NCI-H146 (cell line): ENCODE data around the gene GTF3C5.
A peak's percentile ranks its signal among the peaks of the same experiment; 100 is the strongest.
"Not testable (repeated sequence)": the region's sequence is repeated elsewhere in the genome, so short reads cannot be mapped to it uniquely, and the experiment has no call there.

Experiments used
- DNase-seq: peaks from one replicate; lab custom pipeline; 2025; lab: John Stamatoyannopoulos, UW

The GTF3C5 gene

GRCh38 chr9:133055788-133056420 lies 25.1 kb downstream of the GTF3C5 start:
- no peak for DNase-seq

GRCh38 chr9:133056533-133056932 lies 25.7 kb downstream of the GTF3C5 start:
- no peak for DNase-seq

DNA sequence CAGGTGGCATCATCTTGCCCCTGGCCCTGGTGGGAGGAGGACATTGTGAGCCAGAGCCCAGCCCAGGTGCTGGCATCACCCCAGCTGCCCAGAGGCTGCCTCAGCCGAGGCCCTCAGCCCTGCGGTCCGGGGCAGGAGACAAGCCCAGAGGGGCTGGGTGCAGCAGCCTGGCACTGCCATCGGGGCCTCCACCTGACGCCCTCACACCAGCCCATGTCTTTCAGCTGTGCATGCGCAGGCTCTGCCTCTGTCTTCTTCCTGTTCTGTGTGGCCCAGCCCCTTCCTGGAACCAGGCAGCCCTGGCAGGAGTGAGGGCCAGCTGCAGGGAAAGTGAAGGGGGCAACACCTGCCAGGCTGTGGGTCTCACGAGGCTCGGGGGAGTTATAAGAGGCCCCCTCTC lies 26.2 kb downstream of the GTF3C5 start:
- no peak for DNase-seq

GRCh38 chr9:133057553-133057952 lies 26.8 kb downstream of the GTF3C5 start:
- DNase-seq, result no peak

GRCh38 chr9:133058071-133058470 lies 27.3 kb downstream of the GTF3C5 start:
- DNase-seq, result no peak

GRCh38 chr9:133058550-133059320 lies 27.9 kb downstream of the GTF3C5 start:
- no peak for DNase-seq

GRCh38 chr9:133059623-133060022 lies 28.8 kb downstream of the GTF3C5 start:
- DNase-seq, result no peak

DNA sequence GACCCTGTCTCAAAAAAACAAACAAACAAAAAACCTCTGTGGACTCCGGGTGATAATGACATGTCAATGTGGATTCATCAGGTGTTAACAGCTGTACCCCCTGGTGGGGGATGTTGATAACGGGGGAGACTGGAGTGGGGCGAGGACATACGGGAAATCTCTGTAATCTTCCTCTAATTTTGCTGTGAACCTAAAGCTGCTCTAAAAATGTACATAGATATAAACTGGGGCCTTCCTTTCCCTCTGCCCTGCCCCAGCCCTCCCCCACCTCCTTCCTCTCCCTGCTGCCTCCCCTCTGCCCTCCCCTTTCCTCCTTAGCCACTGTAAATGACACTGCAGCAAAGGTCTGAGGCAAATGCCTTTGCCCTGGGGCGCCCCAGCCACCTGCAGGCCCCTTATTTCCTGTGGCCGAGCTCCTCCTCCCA lies 29.6 kb downstream of the GTF3C5 start:
- peak; percentile 62 for DNase-seq

DNA sequence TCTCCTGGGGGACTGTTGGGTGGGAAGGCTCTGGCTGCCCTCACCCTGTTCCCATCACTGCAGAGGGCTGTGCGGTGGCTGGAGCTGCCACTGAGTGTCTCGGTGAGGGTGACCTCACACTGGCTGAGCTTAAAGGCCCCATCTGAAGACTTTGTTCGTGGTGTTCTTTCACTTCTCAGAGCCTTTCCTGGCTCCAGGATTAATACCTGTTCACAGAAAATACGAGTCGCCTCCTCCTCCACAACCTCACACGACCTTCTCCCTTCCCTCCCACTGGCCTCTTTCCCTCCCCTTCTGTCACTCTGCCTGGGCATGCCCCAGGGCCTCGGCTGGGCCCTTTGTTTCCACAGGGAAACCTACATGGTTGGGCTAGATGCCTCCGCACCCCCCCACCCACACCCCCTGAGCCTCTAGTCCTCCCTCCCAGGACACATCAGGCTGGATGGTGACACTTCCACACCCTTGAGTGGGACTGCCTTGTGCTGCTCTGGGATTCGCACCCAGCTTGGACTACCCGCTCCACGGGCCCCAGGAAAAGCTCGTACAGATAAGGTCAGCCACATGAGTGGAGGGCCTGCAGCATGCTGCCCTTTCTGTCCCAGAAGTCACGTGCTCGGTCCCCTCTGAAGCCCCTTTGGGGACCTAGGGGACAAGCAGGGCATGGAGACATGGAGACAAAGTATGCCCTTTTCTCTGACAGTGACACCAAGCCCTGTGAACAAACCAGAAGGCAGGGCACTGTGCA lies 30.4 kb downstream of the GTF3C5 start:
- peak; percentile 21 for DNase-seq

DNA sequence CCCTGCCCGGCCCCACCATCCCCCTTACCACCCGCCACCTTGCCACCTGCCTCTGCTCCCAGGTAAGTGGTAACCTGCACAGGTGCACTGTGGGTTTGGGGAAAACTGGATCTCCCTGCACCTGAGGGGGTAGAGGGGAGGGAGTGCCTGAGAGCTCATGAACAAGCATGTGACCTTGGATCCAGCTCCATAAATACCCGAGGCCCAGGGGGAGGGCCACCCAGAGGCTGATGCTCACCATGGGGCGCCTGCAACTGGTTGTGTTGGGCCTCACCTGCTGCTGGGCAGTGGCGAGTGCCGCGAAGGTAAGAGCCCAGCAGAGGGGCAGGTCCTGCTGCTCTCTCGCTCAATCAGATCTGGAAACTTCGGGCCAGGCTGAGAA lies 31.0 kb downstream of the GTF3C5 start, which contains the start of gene CEL:
TSS of gene CEL (plus strand) at position 218 of the 382 bp plus-strand sequence. CDS start at position 240, 22 bp downstream.
- DNase-seq, result peak; percentile 73

DNA sequence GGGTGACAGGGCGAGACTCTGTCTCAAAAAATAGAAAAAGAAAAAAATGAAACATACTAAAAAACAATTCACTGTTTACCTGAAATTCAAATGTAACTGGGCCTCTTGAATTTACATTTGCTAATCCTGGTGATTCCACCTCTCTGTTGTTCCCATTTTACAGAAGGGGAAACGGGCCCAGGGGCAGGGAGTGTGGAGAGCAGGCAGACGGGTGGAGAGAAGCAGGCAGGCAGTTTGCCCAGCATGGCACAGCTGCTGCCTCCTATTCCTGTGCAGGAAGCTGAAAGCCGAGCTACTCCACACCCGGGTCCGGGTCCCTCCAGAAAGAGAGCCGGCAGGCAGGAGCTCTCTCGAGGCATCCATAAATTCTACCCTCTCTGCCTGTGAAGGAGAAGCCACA lies 31.8 kb downstream of the GTF3C5 start:
- DNase-seq, result not testable (repeated sequence)

- DNase-seq, result no peak
Observed at GRCh38 chr9:133063159-133063499, 32.3 kb downstream of the GTF3C5 start.

GRCh38 chr9:133063500-133064231 lies 32.9 kb downstream of the GTF3C5 start:
- no peak for DNase-seq

GRCh38 chr9:133064241-133065069 lies 33.7 kb downstream of the GTF3C5 start:
- DNase-seq, result no peak

DNA sequence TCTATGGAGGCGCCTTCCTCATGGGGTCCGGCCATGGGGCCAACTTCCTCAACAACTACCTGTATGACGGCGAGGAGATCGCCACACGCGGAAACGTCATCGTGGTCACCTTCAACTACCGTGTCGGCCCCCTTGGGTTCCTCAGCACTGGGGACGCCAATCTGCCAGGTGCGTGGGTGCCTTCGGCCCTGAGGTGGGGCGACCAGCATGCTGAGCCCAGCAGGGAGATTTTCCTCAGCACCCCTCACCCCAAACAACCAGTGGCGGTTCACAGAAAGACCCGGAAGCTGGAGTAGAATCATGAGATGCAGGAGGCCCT lies 34.2 kb downstream of the GTF3C5 start:
- no peak for DNase-seq

DNA sequence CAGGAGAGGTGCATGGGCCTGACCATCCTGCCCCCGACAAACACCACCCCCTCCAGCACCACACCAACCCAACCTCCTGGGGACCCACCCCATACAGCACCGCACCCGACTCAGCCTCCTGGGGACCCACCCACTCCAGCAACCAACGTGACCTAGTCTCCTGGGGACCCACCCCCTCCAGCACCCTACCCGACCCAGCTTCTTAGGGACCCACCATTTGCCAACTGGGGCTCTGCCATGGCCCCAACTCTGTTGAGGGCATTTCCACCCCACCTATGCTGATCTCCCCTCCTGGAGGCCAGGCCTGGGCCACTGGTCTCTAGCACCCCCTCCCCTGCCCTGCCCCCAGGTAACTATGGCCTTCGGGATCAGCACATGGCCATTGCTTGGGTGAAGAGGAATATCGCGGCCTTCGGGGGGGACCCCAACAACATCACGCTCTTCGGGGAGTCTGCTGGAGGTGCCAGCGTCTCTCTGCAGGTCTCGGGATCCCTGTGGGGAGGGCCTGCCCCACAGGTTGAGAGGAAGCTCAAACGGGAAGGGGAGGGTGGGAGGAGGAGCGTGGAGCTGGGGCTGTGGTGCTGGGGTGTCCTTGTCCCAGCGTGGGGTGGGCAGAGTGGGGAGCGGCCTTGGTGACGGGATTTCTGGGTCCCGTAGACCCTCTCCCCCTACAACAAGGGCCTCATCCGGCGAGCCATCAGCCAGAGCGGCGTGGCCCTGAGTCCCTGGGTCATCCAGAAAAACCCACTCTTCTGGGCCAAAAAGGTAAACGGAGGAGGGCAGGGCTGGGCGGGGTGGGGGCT lies 35.6 kb downstream of the GTF3C5 start:
- DNase-seq, result no peak

DNA sequence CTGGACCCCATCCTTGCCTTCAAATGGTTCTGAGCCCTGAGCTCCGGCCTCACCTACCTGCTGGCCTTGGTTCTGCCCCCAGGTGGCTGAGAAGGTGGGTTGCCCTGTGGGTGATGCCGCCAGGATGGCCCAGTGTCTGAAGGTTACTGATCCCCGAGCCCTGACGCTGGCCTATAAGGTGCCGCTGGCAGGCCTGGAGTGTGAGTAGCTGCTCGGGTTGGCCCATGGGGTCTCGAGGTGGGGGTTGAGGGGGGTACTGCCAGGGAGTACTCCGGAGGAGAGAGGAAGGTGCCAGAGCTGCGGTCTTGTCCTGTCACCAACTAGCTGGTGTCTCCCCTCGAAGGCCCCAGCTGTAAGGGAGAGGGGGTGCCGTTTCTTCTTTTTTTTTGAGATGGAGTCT lies 36.2 kb downstream of the GTF3C5 start:
- DNase-seq, result no peak

- DNase-seq, result no peak
Observed at GRCh38 chr9:133067813-133068212, 37.0 kb downstream of the GTF3C5 start.

GRCh38 chr9:133068431-133068830 lies 37.6 kb downstream of the GTF3C5 start:
- not testable (repeated sequence) for DNase-seq

DNA sequence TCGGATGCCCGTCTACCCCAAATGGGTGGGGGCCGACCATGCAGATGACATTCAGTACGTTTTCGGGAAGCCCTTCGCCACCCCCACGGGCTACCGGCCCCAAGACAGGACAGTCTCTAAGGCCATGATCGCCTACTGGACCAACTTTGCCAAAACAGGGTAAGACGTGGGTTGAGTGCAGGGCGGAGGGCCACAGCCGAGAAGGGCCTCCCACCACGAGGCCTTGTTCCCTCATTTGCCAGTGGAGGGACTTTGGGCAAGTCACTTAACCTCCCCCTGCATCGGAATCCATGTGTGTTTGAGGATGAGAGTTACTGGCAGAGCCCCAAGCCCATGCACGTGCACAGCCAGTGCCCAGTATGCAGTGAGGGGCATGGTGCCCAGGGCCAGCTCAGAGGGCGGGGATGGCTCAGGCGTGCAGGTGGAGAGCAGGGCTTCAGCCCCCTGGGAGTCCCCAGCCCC lies 39.7 kb downstream of the GTF3C5 start:
- not testable (repeated sequence) for DNase-seq

- DNase-seq, result not testable (repeated sequence)
Observed at GRCh38 chr9:133070985-133071384, 40.2 kb downstream of the GTF3C5 start.
